CMK (cell line): ENCODE results near the gene SLC26A2.
A peak's percentile ranks its signal among the peaks of the same experiment; 100 is the strongest.

Experiments used
- DNase-seq: peaks from one replicate; pipeline ENCODE4 v3.0.0-alpha.2; 2010; ENCODE audit warnings: low read depth

SLC26A2 gene

DNA sequence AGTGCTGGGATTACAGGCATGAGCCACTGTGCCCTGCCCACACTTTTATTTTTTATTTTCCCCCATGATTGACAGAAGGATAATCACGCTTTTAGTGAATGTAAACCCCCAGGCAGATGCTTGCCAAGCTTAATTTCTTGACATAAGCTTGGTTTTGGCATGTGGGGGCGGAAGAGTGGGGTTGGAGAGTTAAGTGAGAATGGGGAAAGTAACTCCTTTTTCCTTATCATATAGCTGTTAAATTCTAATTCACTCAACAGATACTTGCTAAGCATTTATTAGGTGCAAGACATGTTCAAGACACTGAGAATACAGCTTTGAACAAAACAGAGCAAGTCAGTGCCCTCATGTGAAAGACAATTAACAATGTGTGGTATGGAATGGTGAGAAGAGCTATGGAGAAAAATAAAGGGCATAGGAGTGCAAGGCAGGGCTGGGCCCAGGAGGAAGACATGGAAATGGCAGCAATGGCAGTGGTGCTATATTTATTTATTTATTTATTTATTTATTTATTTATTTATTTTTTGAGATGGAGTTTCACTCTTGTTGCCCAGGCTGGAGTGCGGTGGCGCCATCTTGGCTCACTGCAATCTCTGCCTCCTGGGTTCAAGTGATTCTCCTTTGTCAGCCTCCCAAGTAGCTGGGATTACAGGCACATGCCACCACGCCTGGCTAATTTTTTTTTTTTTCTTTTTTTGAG lies 2.2 kb downstream of the SLC26A2 start:
- DNase-seq = no peak

DNA sequence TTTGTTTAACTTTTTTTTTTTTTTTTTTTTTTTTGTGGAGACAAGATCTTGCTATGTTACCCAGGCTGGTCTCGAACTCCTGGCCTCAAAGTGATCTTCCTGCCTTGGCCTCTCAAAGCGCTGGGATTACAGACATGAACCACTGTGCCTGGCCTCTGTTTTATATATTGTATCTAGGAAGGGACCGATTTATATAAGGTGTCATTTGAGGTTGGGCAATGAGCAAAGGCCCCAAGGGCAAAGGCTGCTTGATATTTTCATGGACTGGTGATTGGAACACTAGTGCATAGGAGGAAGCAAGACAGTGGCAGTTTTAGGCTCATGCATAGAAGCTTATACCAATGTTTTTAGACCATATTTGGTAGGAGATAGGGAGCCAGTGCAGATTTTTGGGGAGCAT lies 3.2 kb downstream of the SLC26A2 start:
- no peak for DNase-seq

- no peak for DNase-seq
Measured at GRCh38 chr5:149966946-149967345, 6.4 kb downstream of the SLC26A2 start.

DNA sequence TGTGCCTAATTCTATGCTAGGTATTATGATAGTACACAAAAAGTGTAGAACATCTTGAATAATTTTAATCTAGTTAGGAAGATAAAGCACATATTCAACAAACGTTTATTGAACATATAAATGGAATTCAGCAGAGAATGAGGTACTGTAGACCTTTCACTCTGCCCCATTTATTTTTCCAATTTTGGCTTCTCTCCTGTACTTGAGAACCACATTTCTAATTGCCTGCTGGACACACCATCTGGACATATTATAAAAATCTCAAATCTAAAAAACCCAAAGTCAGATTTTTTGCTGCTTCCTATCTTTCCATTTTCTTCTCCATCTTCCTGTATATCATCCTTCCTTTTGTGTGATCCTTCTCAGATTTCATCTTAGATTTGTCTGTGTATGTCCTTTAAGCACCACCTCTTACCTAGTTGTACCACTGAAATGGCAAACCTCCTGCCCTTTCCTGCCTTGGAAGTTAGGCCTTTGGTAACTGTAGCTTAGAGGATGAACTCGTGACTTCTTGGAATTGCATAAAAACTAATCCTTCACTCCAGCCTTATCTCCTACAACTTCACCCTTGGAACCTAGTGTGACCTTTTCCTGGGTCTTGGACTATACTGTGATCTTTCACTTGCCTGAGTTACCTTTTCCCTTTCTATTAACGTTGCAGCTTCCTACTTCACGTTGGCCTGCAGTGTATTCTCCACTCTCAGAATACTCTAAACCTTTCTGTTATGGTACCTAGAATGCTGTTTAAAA lies 8.8 kb downstream of the SLC26A2 start:
- no peak for DNase-seq

DNA sequence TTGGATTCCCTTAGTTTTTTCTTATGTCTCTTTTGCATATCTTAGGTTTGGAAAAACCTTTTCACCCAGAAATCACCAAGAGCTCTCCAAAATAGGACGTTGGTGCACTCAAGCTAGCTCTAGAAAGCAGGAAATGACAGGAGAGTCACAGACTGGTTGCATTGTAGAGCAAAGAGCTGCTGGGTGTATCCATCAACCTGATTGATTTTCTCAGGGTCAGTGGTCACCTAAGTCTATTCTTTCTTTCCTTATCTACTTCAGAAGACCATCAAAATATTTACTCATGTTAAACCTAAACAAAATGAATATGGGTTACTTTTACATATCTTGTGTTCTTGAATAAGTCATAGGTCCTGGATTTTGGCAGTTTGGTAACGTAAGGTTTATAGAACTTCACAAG lies 14.9 kb downstream of the SLC26A2 start:
- no peak for DNase-seq

DNA sequence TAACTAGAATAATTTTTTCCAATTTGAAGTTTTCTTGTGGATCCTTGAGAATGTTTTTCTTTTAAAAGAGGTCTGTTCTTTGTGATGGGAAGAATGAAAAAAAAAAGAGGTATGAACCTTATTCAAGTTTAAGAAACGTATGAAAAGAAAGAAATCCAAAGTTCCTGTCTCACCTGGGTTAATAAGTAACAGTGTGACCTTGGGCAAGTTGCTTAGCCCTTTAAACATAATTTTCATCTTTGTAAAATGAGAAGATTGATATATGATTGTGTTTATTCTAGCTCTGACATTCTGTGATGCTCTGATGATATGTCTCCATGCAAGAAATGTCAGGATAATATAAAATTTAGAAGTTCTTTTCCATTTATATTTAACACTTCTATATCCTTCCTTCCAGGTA lies 19.3 kb downstream of the SLC26A2 start:
- DNase-seq = no peak

- no peak for DNase-seq
Measured at GRCh38 chr5:149981206-149981605, 20.6 kb downstream of the SLC26A2 start.

DNA sequence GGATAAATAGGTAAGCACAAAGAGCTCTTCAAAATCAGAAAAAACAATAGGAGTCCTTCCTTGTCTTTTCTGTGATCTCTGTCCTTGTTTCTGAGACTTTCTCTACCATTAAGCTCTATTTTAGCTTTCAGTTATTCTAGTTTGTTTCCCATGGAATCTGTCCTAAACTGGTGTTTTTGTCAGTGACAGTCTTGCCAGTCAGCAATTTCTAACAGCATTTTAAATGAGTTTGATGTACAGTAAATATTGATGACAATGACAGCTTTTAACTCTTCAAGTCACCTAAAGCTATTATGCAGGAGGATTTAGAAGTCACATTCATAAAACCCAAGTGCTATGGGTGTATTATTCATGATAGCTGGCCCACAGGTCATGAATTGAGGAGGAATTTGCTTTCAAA lies 21.9 kb downstream of the SLC26A2 start:
- no peak for DNase-seq

- no peak for DNase-seq
Measured at GRCh38 chr5:149988126-149988525, 27.6 kb downstream of the SLC26A2 start.

GRCh38 chr5:149990518-149991376 lies 30.2 kb downstream of the SLC26A2 start:
- no peak for DNase-seq

- DNase-seq = no peak
Measured at GRCh38 chr5:149993471-149993870, 32.9 kb downstream of the SLC26A2 start.

DNA sequence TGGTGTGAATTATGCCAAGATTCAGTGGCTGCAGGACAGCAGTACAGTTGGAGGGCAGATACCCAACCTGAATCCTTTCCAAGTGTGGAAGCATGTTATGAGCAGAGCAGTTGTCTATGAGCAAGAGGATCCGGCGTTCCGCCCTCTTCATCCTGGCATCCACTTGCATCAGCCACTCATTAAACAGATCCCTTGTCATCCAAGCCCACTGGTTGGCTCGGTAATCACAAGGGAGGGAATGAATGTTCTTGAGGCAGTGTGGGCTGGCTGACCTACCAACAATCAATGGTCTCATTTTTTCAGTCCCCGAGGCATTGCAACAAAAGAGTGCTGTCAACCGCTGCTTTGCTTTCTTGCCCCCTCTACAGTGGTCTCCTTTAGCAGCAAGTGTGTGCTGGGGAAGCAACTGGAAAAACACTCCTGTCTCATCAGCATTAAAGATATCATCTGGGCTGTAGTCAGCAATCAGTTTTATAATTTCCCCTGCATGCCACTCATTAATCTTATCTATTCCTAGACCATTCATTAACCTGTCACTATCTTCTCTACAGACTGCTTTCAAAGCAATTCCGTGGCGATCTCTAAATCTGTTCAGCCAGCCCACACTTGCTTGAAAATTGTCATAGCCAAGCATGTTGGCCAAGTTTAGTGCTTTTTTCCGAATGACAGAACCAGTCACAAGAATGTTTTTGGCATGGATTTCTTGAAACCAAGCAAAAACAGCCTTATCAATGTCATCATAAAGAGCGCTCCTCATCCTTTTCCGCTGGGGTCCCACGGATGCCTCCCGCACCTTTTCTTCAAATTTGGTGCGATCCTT lies 35.0 kb downstream of the SLC26A2 start:
- DNase-seq = no peak

DNA sequence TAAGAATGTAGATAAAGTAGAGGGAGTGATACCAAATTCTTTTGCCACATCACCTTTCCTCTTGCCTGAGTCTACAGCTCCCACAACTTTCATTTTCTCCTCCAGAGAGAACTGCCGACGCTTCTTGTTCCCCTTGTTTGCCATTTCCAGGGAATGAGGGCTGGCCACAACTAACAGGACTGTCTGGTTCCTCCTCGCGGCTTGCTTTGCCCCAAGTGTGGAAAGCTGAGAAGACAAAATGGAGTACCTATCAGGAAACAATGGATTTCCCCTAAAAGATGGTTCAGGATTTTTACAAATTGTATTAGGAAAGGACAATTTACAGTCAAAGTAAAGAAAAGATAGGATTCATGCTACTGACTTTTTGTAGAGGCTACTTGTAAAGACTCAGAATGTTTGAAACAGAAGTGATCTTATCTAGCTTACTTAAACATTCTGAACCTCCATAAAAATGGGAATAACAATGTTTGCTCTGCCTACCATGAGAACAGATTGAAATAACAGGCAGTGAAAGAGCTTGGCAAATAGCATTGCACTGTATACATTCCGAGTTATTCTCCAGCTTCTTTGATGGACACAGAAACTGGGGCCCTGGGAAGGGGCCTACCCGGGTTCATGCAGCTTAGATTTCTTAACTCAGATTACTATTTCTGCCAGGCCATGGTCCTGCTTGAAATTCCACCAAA lies 35.8 kb downstream of the SLC26A2 start:
- no peak for DNase-seq

- DNase-seq = no peak
Measured at GRCh38 chr5:149998281-149998680, 37.7 kb downstream of the SLC26A2 start.

GRCh38 chr5:149999359-149999758 lies 38.8 kb downstream of the SLC26A2 start:
- no peak for DNase-seq

DNA sequence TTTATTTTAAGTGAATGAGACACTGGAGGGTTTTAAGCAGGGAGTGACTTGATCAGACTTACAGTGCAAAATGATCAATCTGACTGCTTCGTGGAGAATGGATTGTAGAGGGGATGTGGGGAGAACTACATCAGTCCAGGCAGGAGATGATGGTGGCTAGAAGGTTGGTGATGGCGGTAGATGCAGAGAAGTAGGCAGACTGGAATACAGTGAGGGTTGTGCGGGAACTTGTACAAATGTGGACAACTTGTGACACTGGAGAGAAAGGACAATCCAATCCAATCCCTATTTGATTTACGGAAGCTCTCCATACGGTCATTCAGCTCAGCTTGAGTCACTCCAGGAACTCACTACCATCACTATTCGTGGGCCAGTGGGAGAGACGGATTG lies 39.3 kb downstream of the SLC26A2 start:
- DNase-seq = no peak

- peak; percentile 89 for DNase-seq
Measured at GRCh38 chr5:150000256-150000989, 39.9 kb downstream of the SLC26A2 start, which contains the start of the genes HMGXB3 and TIGD6. TSS of gene HMGXB3 (plus strand) at chr5:150000739. CDS start at chr5:150004853, 4,114 bp downstream. TSS of gene TIGD6 (minus strand) at chr5:150000654. CDS start at chr5:149996348, 4,306 bp downstream.

- no peak for DNase-seq
Measured at GRCh38 chr5:150000990-150001659, 40.6 kb downstream of the SLC26A2 start.

GRCh38 chr5:150001660-150002486 lies 41.3 kb downstream of the SLC26A2 start:
- no peak for DNase-seq
